HEK293 (cell line): ENCODE data around the gene TTYH2.
A peak's percentile ranks its signal among the peaks of the same experiment; 100 is the strongest.

Experiments used
- CTCF ChIA-PET: fragments of 350-600 bp; formaldehyde crosslinking; extraction: SDS; loops from one replicate; lab custom pipeline; 2021; ENCODE audit warnings: antibody characterized with exemption; lab: Yijun Ruan, JAX
- POLR2A ChIA-PET: fragments of 300-600 bp; formaldehyde crosslinking; extraction: SDS; loops from one replicate; lab custom pipeline; 2020; ENCODE audit warnings: antibody characterized with exemption, inconsistent platforms; lab: Yijun Ruan, JAX
- H3K27ac ChIP-seq: fragments of 200-500 bp; sonication (Bioruptor generic); 2 replicates; pipeline ENCODE4 v1.5.1; 2014; ENCODE audit warnings: low read depth, low read length, control low read depth, inconsistent platforms; ENCODE audit errors: extremely low read depth
- H3K36me3 ChIP-seq, 2 experiments: fragments of 200-500 bp in 1 of 2; sonication (Bioruptor generic) in 1 of 2; 1 replicate in 1 of 2; 2 replicates in 1 of 2; pipeline ENCODE4 v1.5.1; 2014 to 2017; ENCODE audit warnings: inconsistent platforms in 2 of 2, low read length in 2 of 2; ENCODE audit not compliant: control insufficient read depth in 2 of 2, insufficient read depth in 1 of 2
- H3K4me1 ChIP-seq: fragments of 200-500 bp; sonication (Bioruptor generic); 2 replicates; pipeline ENCODE4 v1.5.1; 2014; ENCODE audit warnings: mild to moderate bottlenecking, low read length, inconsistent platforms; ENCODE audit not compliant: control insufficient read depth, insufficient read depth
- H3K4me3 ChIP-seq: 2 replicates; pipeline ENCODE4 v1.5.1; 2011; ENCODE audit warnings: low read depth, mild to moderate bottlenecking, control low read depth, low read length, moderate library complexity
- H3K9me3 ChIP-seq: fragments of 200-500 bp; sonication (Bioruptor generic); 2 replicates; pipeline ENCODE4 v1.5.1; 2014; ENCODE audit warnings: low read depth, low read length, inconsistent platforms; ENCODE audit not compliant: control insufficient read depth, insufficient read depth
- CTCF ChIP-seq: fragments of 450-650 bp; formaldehyde crosslinking; IDR thresholded peaks from 2 replicates; pipeline ENCODE4 v1.5.1; 2016; ENCODE audit warnings: missing biosample characterization, missing genetic modification characterization
- GLIS2 ChIP-seq: fragments of 450-650 bp; formaldehyde crosslinking; IDR thresholded peaks from 2 replicates; pipeline ENCODE4 v1.5.1; 2016; ENCODE audit warnings: missing biosample characterization, missing genetic modification characterization
- IKZF3 ChIP-seq: fragments of 450-650 bp; IDR thresholded peaks from 2 replicates; pipeline ENCODE4 v1.5.0; 2018; ENCODE audit warnings: missing biosample characterization, mild to moderate bottlenecking, missing genetic modification characterization, moderate library complexity
- KLF17 ChIP-seq: fragments of 450-650 bp; formaldehyde crosslinking; IDR thresholded peaks from 2 replicates; pipeline ENCODE4 v1.5.1; 2016; ENCODE audit warnings: missing biosample characterization, missing genetic modification characterization
- KLF7 ChIP-seq: fragments of 450-650 bp; formaldehyde crosslinking; IDR thresholded peaks from 2 replicates; pipeline ENCODE4 v1.5.1; 2016; ENCODE audit warnings: missing biosample characterization, missing genetic modification characterization, borderline replicate concordance
- MZF1 ChIP-seq: fragments of 450-650 bp; formaldehyde crosslinking; IDR thresholded peaks from 2 replicates; pipeline ENCODE4 v1.5.1; 2017; ENCODE audit warnings: missing biosample characterization, missing genetic modification characterization, borderline replicate concordance
- PRDM6 ChIP-seq: fragments of 450-650 bp; formaldehyde crosslinking; IDR thresholded peaks from 2 replicates; pipeline ENCODE4 v1.5.1; 2017; ENCODE audit warnings: missing biosample characterization, missing genetic modification characterization
- ZBTB10 ChIP-seq: fragments of 450-650 bp; formaldehyde crosslinking; IDR thresholded peaks from 2 replicates; pipeline ENCODE4 v1.5.1; 2016; ENCODE audit warnings: missing biosample characterization, missing genetic modification characterization
- ZBTB21 ChIP-seq: fragments of 450-650 bp; formaldehyde crosslinking; IDR thresholded peaks from 2 replicates; pipeline ENCODE4 v1.5.1; 2017; ENCODE audit warnings: missing biosample characterization, missing genetic modification characterization
- ZBTB48 ChIP-seq: fragments of 450-650 bp; formaldehyde crosslinking; IDR thresholded peaks from 2 replicates; pipeline ENCODE4 v1.5.1; 2016; ENCODE audit warnings: missing biosample characterization, missing genetic modification characterization
- ZNF10 ChIP-seq: fragments of 450-650 bp; formaldehyde crosslinking; IDR thresholded peaks from 2 replicates; pipeline ENCODE4 v1.5.1; 2017; ENCODE audit warnings: missing biosample characterization, missing genetic modification characterization
- ZNF16 ChIP-seq: fragments of 450-650 bp; formaldehyde crosslinking; IDR thresholded peaks from 2 replicates; pipeline ENCODE4 v1.5.1; 2016; ENCODE audit warnings: low read depth, missing biosample characterization, missing genetic modification characterization
- ZNF214 ChIP-seq: fragments of 450-650 bp; formaldehyde crosslinking; IDR thresholded peaks from 2 replicates; pipeline ENCODE4 v1.5.1; 2017; ENCODE audit warnings: missing biosample characterization, mild to moderate bottlenecking, missing genetic modification characterization, borderline replicate concordance
- ZNF501 ChIP-seq: fragments of 450-650 bp; formaldehyde crosslinking; IDR thresholded peaks from 2 replicates; pipeline ENCODE4 v1.5.1; 2016; ENCODE audit warnings: missing biosample characterization, missing genetic modification characterization
- ZNF514 ChIP-seq: fragments of 450-650 bp; formaldehyde crosslinking; IDR thresholded peaks from 2 replicates; pipeline ENCODE4 v1.5.1; 2016; ENCODE audit warnings: missing biosample characterization, missing genetic modification characterization
- ZNF548 ChIP-seq: fragments of 450-650 bp; formaldehyde crosslinking; IDR thresholded peaks from 2 replicates; pipeline ENCODE4 v1.5.1; 2016; ENCODE audit warnings: missing biosample characterization, missing genetic modification characterization
- ZNF549 ChIP-seq: fragments of 450-650 bp; IDR thresholded peaks from 2 replicates; pipeline ENCODE4 v1.5.1; 2018; ENCODE audit warnings: missing biosample characterization, missing genetic modification characterization, mild to moderate bottlenecking, inconsistent platforms, moderate library complexity
- ZNF558 ChIP-seq: fragments of 450-650 bp; formaldehyde crosslinking; IDR thresholded peaks from 2 replicates; pipeline ENCODE4 v1.5.1; 2016; ENCODE audit warnings: missing biosample characterization, missing genetic modification characterization
- ZNF639 ChIP-seq: fragments of 450-650 bp; formaldehyde crosslinking; IDR thresholded peaks from 2 replicates; pipeline ENCODE4 v1.5.1; 2016; ENCODE audit warnings: missing biosample characterization, missing genetic modification characterization
- ZNF654 ChIP-seq: fragments of 450-650 bp; formaldehyde crosslinking; IDR thresholded peaks from 2 replicates; pipeline ENCODE4 v1.5.1; 2016; ENCODE audit warnings: low read depth, missing biosample characterization, missing genetic modification characterization
- ZNF660 ChIP-seq: fragments of 450-650 bp; IDR thresholded peaks from 2 replicates; pipeline ENCODE4 v1.5.1; 2018; ENCODE audit warnings: missing biosample characterization, mild to moderate bottlenecking, missing genetic modification characterization
- ZNF670 ChIP-seq: fragments of 450-650 bp; formaldehyde crosslinking; IDR thresholded peaks from 2 replicates; pipeline ENCODE4 v1.5.1; 2016; ENCODE audit warnings: missing biosample characterization, missing genetic modification characterization, low read depth
- ZNF776 ChIP-seq: fragments of 450-650 bp; formaldehyde crosslinking; IDR thresholded peaks from 2 replicates; pipeline ENCODE4 v1.5.0; 2017; ENCODE audit warnings: missing biosample characterization, missing genetic modification characterization, borderline replicate concordance
- ZSCAN23 ChIP-seq: fragments of 450-650 bp; formaldehyde crosslinking; IDR thresholded peaks from 2 replicates; pipeline ENCODE4 v1.5.1; 2016; ENCODE audit warnings: missing biosample characterization, missing genetic modification characterization

Gene TTYH2

GRCh38 chr17:74170924-74171323 lies 42.4 kb upstream of the TTYH2 start (continued):
- TF ChIP-seq ZNF639 (tag by site-specific recombination), result no peak
- TF ChIP-seq GLIS2 (tag by site-specific recombination), result no peak

GRCh38 chr17:74172700-74173099 lies 40.7 kb upstream of the TTYH2 start:
- TF ChIP-seq ZNF514 (tag by site-specific recombination) (no peak), ZNF670 (tag by site-specific recombination) (no peak), ZBTB10 (tag by site-specific recombination) (no peak), KLF7 (tag by site-specific recombination) (no peak), PRDM6 (no peak), ZNF776 (tag by site-specific recombination) (no peak), ZNF10 (tag by site-specific recombination) (no peak), ZNF558 (tag by site-specific recombination) (no peak), ZNF501 (tag by site-specific recombination) (no peak), ZNF214 (tag by site-specific recombination) (no peak), ZNF548 (tag by site-specific recombination) (no peak)
- POLR2A ChIA-PET, result no interaction called here

GRCh38 chr17:74176546-74177001 lies 36.8 kb upstream of the TTYH2 start:
- no peaks in the 10 kb centered on the region; the same call in 1 of the 2 replicates for H3K4me1 ChIP-seq
- H3K36me3 ChIP-seq, result no peaks in the 10 kb centered on the region
- no peak overlapping the region for H3K4me3 ChIP-seq
- POLR2A ChIA-PET, result no interaction called here
- no peak overlapping the region for H3K27ac ChIP-seq
- H3K9me3 ChIP-seq, result no peaks in the 10 kb centered on the region
- CTCF ChIA-PET, result interaction anchor here (0.5 to 3.5 kb wide), 29 partner anchors 11 to 806 kb away, joined by 3 to 78 read pairs (median 4); no protein-coding TSS in a partner anchor
- TF ChIP-seq ZNF660 (tag by site-specific recombination) (peak; percentile 51; the same call in 1 of the 2 replicates), ZNF16 (tag by site-specific recombination) (peak; percentile 67), MZF1 (peak; percentile 83; the same call in 1 of the 2 replicates), ZSCAN23 (tag by site-specific recombination) (no peak), ZNF549 (tag by site-specific recombination) (no peak), CTCF (peak; percentile 74), ZBTB48 (no peak), KLF17 (0 out of 2 replicates have a peak, but pooled peaks have one; percentile 16), ZNF654 (peak; percentile 96), ZBTB21 (tag by site-specific recombination) (no peak), IKZF3 (tag by site-specific recombination) (peak; percentile 40; the same call in 1 of the 2 replicates)

More at GRCh38 chr17:74172700-74173099, 40.7 kb upstream of the TTYH2 start:
- Histone ChIP-seq H3K27ac (no peak overlapping the region), H3K4me1 (no peaks in the 10 kb centered on the region; the same call in 1 of the 2 replicates), H3K36me3 (no peaks in the 10 kb centered on the region), H3K4me3 (no peak overlapping the region), H3K9me3 (no peaks in the 10 kb centered on the region)
- CTCF ChIA-PET, result interaction anchor here (0.7 to 2.4 kb wide), 4 partner anchors 40 to 936 kb away, joined by 3 to 12 read pairs (median 4); no protein-coding TSS in a partner anchor
